Osteoblast (primary cell): Measurements from ENCODE around the gene SH3RF3. TPM values are rescaled to one million over a fixed set of nuclear protein-coding genes. Genes with fewer than 3 reads are reported as not detected.

Experiments used
- DNase-seq: peaks from one replicate; pipeline ENCODE4 v3.0.0; 2011; ENCODE audit warnings: low spot score, mixed read lengths; ENCODE audit not compliant: insufficient read length; ENCODE audit errors: missing footprints
- H2AFZ ChIP-seq: 2 replicates; pipeline ENCODE4 v1.6.0; 2011; ENCODE audit warnings: mild to moderate bottlenecking, low read length
- H3K27ac ChIP-seq: 2 replicates; pipeline ENCODE4 v1.5.1; 2011; ENCODE audit warnings: mild to moderate bottlenecking, low read depth, low read length, moderate library complexity
- H3K27me3 ChIP-seq: 2 replicates; pipeline ENCODE4 v1.6.0; 2012; ENCODE audit warnings: mild to moderate bottlenecking, control low read depth, inconsistent platforms, low read length, moderate library complexity; ENCODE audit not compliant: insufficient read depth
- H3K36me3 ChIP-seq: 2 replicates; pipeline ENCODE4 v1.5.1; 2011; ENCODE audit warnings: mild to moderate bottlenecking, low read length, control low read depth, moderate library complexity; ENCODE audit not compliant: insufficient read depth
- H3K4me1 ChIP-seq: 2 replicates; pipeline ENCODE4 v1.5.1; 2011; ENCODE audit warnings: mild to moderate bottlenecking, low read length, control low read depth, moderate library complexity; ENCODE audit not compliant: insufficient read depth
- H3K4me2 ChIP-seq: 2 replicates; pipeline ENCODE4 v1.6.0; 2011; ENCODE audit warnings: mild to moderate bottlenecking, low read length; ENCODE audit not compliant: insufficient read depth
- H3K4me3 ChIP-seq: fragments of 200-600 bp; sonication (generic); 3 replicates; pipeline ENCODE4 v1.5.1; 2012; ENCODE audit warnings: mild to moderate bottlenecking, low read length, inconsistent platforms; ENCODE audit not compliant: insufficient read depth
- H3K79me2 ChIP-seq: 2 replicates; pipeline ENCODE4 v1.6.0; 2012; ENCODE audit warnings: mild to moderate bottlenecking, low read length, control low read depth, inconsistent platforms; ENCODE audit not compliant: insufficient read depth
- H3K9me3 ChIP-seq: 2 replicates; pipeline ENCODE4 v1.5.1; 2011; ENCODE audit warnings: low read depth, low read length, control low read depth
- H4K20me1 ChIP-seq: 2 replicates; pipeline ENCODE4 v1.6.0; 2012; ENCODE audit warnings: mild to moderate bottlenecking, low read length, control low read depth; ENCODE audit not compliant: insufficient read depth
- total RNA-seq: library from RNA; depleted of rRNA; stranded (reverse); fragments of >200 nt; gene quantifications from 2 replicates; pipeline ENCODE4 v1.2.3, GENCODE V29; 2012
- TF ChIP-seq, protein P1 (sequence below): IDR thresholded peaks from 2 replicates; pipeline ENCODE4 v1.5.1; 2011; ENCODE audit warnings: mild to moderate bottlenecking, low read depth, low read length, moderate library complexity; ENCODE audit errors: extremely low read depth

The SH3RF3 gene
- total RNA-seq, 1 donor: 14.8 TPM

DNA sequence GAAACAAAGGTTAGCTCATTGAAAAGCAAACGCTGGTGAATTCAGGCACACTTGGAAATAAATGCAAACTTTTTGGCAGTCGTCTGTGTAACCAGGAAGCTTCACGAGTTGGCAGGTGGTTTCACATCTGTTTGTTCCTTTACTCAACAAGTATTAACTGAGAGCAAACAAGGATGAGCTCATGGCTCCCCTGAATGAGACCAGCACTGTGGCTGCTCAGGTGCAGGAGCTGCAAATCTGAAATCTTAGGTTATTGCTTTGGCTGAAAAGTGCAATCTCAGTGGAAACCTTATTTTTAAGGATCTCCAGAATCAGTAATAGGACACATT lies 46.3 kb downstream of the SH3RF3 start:
- Histone ChIP-seq H3K4me2 (no peak overlapping the region), H3K79me2 (peaks cover 71% of the 10 kb centered on the region), H3K27me3 (no peaks in the 10 kb centered on the region), H3K4me3 (no peak overlapping the region), H3K36me3 (no peaks in the 10 kb centered on the region), H2AFZ (no peak overlapping the region), H3K4me1 (peaks cover 44% of the 10 kb centered on the region), H4K20me1 (no peaks in the 10 kb centered on the region), H3K9me3 (no peaks in the 10 kb centered on the region), H3K27ac (no peak overlapping the region)
- TF ChIP-seq, protein P1, sequence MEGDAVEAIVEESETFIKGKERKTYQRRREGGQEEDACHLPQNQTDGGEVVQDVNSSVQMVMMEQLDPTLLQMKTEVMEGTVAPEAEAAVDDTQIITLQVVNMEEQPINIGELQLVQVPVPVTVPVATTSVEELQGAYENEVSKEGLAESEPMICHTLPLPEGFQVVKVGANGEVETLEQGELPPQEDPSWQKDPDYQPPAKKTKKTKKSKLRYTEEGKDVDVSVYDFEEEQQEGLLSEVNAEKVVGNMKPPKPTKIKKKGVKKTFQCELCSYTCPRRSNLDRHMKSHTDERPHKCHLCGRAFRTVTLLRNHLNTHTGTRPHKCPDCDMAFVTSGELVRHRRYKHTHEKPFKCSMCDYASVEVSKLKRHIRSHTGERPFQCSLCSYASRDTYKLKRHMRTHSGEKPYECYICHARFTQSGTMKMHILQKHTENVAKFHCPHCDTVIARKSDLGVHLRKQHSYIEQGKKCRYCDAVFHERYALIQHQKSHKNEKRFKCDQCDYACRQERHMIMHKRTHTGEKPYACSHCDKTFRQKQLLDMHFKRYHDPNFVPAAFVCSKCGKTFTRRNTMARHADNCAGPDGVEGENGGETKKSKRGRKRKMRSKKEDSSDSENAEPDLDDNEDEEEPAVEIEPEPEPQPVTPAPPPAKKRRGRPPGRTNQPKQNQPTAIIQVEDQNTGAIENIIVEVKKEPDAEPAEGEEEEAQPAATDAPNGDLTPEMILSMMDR: no peak
- no peak for DNase-seq

DNA sequence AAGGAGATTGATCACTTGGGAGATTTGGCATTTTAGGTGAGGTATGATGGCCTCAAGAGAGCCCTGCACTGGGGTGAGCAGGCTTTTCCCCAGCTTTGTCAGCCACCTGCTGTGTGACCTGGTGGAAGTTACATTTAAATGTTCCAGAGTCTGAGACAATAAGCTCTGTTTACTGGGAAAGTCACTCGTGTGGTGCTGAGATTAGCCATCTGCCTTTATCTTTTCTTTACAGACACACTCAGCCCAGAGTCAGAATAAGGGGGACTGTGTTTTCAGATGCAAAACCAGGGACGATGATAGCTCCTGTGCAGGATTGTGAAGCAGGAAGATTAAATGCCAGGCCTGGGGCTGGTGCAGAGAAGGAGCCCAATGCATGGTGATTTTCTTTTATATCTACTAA lies 47.9 kb downstream of the SH3RF3 start:
- H4K20me1 ChIP-seq: no peaks in the 10 kb centered on the region
- H3K27me3 ChIP-seq: no peaks in the 10 kb centered on the region
- no peak overlapping the region for H2AFZ ChIP-seq
- DNase-seq: no peak
- no peaks in the 10 kb centered on the region for H3K9me3 ChIP-seq
- H3K79me2 ChIP-seq: peaks cover 78% of the 10 kb centered on the region
- H3K4me2 ChIP-seq: no peak overlapping the region
- H3K4me1 ChIP-seq: peaks cover 29% of the 10 kb centered on the region
- TF ChIP-seq, protein P1: no peak
- H3K36me3 ChIP-seq: no peaks in the 10 kb centered on the region
- H3K4me3 ChIP-seq: no peak overlapping the region
- H3K27ac ChIP-seq: no peak overlapping the region

DNA sequence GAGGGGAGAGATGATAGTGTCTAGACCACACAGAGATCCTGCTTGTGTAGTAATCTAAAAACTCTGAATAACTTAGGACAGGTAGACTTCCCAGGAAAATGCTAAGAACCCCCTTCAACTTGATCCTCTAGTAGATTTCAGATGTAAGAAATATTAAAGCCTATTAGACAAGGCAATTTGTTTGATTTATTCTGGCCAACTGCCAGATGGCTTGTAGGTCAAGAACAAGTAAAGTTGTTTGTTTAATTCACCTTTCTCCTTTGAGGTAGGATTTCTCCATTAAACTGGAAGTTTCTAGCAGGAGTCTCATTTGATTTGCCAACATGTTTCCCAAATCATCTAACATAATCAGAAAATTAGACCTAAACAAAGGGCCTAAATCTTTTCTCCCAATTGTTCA lies 48.6 kb downstream of the SH3RF3 start:
- no peaks in the 10 kb centered on the region for H3K27me3 ChIP-seq
- no peak for DNase-seq

DNA sequence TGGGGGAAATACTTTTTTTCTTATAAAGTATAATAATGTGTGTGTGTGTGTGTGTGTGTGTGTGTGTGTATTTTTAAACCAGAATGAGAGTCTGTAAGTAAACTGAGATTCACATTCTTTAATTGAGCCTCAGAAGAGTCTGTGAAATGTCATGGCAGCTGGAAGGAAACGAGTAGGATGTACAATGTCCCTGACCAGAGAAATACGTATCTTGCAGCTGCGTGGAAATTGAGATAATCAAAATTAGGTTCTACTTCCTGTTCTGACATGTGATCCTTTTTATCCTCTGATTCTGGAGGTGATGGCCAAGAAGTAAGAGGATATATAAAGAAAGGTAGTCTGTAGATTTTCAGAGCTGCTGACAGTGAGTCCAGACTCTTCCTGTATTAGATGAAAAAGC lies 50.0 kb downstream of the SH3RF3 start:
- Histone ChIP-seq H4K20me1 (no peaks in the 10 kb centered on the region), H3K27me3 (no peaks in the 10 kb centered on the region), H3K4me3 (no peak overlapping the region), H3K36me3 (no peaks in the 10 kb centered on the region), H3K4me1 (peaks cover 11% of the 10 kb centered on the region), H3K4me2 (no peak overlapping the region), H3K9me3 (no peaks in the 10 kb centered on the region), H3K79me2 (peaks cover 90% of the 10 kb centered on the region), H2AFZ (no peak overlapping the region), H3K27ac (no peak overlapping the region)
- no peak for DNase-seq
- TF ChIP-seq, protein P1: no peak

More for the DNA sequence above, 48.6 kb downstream of the SH3RF3 start:
- Histone ChIP-seq H3K4me2 (no peak overlapping the region), H3K36me3 (no peaks in the 10 kb centered on the region), H3K27ac (no peak overlapping the region), H4K20me1 (no peaks in the 10 kb centered on the region), H3K79me2 (peaks cover 83% of the 10 kb centered on the region), H3K9me3 (no peaks in the 10 kb centered on the region), H2AFZ (no peak overlapping the region), H3K4me3 (no peak overlapping the region), H3K4me1 (peaks cover 25% of the 10 kb centered on the region)
- TF ChIP-seq, protein P1: no peak
